Stimulated activated CD4-positive, alpha-beta T cell treated with anti-CD3 and anti-CD28 coated beads, Interleukin-1b, Interleukin-23, amount 100 ng/mL, for 1 hour (primary cell): ENCODE measurements around the gene NAV1.
"Not testable (repeated sequence)": the region's sequence is repeated elsewhere in the genome, so short reads cannot be mapped to it uniquely, and the experiment has no call there.

Experiments
- DNase-seq, 2 donors: peaks; one replicate each; pipeline ENCODE4 v3.0.0-alpha.2; 2020; ENCODE audit warnings: low read depth in 2 of 2

The NAV1 gene

DNA sequence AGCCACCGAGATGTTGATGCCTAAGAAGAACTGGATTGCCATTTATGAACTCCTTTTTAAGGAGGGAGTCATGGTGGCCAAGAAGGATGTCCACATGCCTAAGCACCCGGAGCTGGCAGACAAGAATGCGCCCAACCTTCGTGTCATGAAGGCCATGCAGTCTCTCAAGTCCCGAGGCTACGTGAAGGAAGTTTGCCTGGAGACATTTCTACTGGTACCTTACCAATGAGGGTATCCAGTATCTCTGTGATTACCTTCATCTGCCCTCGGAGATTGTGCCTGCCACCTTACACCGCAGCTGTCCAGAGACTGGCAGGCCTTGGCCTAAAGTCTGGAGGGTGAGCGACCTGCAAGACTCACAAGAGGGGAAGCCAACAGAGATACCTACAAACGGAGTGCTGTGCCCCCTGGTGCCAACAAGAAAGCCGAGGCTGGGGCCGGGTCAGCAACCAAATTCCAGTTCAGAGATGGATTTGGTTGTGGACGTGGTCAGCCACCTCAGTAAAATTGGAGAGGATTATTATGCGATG is 18.8 kb upstream of the NAV1 start:
- DNase-seq, result not testable (repeated sequence)

DNA sequence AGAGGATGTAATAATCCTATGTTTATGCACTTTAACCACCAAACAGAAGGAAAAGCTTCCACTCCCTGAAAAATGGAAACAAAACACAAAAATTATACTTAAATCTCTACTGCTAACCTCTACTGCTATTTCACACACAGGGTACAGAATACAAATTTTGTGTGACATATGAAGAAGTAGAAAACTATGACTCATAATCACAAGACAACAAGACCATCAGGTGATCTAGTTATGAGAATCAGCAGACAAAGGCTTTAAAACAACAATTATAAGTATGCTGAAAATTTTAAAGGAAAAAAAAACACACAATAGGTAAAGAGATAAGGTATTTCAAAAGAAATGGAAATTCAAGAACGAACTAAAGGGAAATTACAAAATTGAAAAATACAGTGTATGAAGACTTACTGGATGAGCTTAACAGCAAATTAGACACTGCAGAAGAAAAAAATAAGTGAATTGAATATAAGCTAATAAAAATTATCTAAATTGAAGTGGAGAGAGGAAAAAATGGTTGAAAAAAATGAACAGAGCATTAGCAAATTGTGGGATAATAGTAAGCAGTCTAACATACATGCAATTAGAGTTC is 13.6 kb upstream of the NAV1 start:
- no peak for DNase-seq

DNA sequence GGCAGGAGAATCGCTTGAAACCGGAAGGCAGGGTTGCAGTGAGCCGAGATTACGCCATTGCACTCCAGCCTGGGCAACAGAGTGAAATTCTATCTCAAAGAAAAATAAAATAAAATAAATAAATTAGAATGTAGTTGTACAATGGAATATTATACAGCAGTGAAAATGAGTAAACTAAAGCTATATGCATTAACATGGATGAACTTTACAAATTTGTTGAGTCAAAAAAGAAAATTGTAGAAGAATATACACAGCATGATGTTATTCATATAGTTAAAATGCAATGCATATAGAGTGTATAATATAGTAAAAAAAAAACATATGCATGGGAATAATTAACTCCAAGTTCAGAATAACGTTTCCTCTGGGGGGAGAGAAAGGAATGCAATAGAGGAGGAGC is 11.0 kb upstream of the NAV1 start:
- DNase-seq, result no peak

DNA sequence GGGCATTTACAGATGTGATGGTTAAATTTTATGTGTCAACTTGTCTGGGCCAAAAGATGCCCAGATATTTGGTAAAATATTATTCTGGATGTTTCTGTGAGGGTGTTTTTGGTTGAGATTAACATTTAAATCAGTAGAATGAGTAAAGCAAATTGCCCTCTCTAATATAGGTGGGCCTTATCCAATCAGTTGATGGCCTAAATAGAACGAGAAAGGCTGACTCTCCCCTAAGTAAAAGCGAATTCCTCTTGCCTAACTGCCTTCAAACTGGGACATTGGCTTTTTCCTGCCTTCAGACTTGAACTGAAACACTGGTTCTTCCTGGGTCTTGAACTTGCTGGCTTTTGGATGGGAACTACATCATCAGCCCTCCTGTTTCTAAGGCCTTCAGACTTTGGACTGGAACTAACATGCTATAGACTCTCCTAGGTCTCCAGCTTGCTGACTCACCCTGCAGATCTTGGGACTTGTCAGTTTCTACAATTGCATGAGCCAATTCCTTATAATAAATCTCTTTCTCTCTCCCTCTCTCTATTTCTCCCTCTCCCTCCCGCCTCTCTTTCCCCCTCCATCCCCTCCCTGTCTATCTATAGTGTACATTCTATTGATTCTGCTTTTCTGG is 10.2 kb upstream of the NAV1 start:
- DNase-seq, result no peak

DNA sequence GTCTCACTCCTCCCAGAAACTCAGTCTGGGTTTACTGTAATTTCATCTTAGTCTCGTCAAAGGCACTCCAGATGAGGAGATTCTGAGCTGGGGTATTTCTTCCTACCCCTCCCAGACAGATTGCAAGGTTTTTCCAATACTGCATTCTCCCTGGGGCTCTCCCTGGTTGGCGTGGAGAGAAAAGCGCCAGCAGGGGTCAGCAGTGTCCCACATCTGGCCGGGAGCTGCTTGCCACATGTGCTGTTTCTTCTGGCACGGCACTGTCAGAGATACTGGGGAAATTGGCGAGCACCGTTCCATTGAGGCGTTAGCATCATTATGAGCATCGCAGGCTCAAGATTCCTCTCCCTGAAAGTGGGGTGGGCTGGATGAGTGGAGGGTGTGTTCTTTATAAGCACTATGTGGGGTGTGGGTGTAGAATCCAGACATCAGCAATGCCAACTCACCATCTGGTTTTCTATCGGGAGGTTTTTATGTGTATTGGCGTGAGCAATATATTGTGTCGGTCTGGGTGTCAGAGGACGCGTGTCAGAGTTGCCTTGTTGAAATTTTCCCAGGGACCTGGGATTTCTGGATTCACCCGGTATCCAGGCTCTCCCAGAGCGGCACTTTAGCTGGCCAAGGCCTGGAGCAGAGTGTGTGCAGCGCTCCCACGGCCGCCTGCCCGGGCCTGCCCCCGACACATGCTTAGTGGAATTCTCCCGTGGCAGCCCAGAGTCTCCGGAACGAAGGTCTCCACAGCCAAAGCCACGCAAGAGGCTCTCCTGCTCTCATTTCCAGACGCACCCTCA is 8.0 kb upstream of the NAV1 start:
- no peak for DNase-seq

DNA sequence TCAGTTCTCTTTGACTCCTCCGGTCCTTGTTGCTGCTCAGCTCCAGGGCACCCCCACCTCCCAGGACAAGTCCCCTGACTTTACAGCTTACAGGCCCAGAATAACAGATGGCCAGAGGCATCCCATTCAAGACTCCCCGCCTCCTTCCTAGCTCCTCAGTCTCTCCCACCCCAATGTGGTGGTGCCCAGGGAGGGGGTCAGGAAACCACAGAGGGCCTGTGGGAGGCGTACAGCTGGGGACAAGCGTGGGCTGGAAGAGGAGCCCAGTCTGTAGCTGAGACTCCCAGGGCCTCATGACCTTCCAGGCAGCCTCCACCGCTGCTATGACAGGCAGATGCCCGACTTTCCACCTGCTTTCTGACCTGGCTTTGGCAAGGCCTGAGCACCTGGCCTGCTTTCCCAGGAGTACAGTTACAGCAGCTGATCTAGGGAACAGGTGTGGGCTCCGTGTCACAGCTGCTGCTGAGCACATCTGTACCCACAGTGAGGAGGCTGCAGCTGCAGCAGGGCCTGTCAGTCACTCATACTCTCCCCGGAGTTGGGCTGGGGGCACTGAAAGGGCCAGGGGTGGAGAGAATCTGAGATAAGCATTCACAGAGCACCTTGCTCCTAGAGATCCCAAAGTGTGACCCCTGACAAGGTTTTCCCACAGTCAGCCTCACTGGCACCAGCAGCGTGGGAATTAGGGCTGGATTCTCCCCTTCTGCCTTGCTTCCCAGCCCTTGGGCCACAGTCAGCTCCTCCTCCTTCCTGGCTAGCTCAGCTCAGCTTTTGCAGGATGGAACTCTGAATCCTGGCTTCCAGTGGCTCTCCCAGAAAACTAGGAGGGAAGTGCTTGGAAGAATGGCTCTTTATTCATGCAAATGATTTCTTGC is 7.1 kb upstream of the NAV1 start:
- DNase-seq, result no peak

DNA sequence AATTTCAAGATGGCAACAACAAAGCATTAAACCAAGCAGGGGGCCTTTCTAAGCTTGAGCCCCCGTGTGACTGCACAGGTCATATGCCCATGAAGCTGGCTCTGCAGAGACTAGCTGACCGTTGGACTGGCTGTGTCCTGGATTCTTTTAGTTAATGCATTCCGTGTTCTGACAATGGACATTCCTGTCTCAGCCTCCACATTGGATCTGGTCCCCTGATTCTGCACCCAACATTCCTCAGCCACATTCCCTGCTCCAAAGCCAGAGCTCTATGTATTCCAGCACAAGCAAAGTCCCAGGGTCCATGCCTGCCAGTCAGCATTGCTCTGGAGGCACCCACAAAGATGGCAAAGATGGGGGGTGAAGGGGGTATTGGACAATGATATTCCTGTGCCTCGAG is 5.1 kb upstream of the NAV1 start:
- DNase-seq, result no peak

DNA sequence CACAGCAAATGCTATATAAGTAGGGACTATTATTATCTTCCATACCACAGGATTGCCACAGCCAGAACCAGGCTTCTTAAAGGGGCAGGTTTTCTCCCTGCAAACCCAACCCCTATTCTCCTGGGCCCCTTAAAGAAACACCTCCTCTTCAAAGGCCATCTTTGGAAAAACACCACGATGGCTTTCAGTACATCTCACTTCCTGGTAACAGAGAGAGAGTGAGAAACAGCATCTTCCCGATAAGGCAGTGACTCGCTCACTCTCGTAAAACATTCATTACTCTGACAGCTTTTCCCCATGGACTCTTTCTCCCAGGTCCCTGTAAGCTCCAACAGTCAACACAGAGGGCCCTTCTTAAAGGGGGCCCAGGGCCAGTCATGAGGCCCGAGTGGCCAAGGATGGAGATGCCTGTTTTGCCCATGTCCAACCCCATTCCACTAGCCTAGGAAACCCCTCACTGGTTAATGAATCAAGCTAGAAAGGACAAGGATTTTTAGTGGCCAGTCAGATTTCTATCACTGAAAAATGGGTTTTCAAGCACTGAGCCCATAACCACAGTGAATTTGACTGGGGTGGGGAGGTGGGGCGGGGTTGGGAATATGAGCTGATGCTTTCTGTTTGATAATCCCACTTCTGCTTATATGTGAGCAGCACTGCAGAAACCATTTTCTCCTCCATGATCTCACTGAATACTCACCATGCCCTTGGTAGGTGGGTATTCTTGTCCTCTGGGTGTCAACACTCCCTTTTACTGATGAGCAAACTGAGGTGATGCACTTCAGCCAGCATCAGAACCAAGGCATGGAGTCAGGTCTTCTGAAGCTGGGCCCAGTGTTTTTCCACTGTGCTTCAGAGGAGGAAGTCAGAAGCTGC is 3.6 kb upstream of the NAV1 start:
- no peak for DNase-seq

DNA sequence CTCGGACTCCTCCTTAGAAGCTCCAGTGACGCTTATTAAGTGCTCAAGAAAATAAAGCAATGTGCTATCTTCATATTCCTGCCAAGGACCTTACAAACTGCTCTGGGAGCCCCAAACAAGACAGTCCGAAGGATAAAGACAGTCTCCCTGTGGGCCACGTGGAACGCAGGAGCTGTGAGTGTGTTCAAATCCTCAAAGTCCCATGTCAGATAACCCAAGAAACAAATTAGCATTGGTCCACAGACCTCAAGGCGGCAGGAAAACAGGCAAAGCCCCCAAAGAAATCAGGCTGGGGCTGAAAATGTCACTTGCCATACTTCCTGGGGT is 3.0 kb upstream of the NAV1 start:
- DNase-seq, result no peak

DNA sequence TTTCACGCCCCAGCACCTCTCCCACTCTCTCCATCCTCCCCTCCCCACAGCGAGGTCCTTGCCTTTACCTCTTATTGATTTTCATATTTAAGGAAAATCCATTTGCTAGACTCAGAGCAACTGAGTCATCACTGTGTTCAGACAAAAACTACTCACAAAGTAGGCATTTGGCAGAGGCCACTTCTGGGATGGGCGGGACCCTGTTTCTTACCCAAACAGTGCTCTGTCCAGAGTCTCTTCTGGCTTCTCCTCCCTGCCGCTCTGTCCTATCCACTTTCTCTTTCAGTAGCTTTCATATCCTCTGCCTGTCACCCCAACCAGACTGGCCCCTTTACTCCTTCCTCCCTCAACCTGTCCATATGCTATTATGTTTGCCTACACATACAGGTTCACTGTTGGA is 2.4 kb upstream of the NAV1 start:
- no peak for DNase-seq

DNA sequence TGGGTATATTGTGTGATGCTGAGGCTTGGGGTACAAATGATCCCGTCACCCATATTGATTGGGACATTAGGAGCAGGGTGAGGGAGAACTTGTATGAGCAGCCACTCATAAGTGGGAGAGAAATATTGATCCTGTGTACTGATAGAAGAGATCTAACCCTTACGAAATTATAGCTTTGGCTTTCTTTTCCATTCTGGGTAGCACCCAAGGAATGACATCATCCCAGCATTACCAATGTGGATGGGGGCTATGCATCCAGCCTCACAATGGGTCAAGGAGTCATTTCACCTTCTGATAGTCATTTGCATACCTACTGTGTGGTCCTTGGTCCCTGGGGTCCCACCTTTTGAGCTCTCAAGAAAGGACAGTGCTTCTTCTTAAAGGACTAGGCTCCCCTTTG is 1.9 kb upstream of the NAV1 start:
- DNase-seq, result no peak

DNA sequence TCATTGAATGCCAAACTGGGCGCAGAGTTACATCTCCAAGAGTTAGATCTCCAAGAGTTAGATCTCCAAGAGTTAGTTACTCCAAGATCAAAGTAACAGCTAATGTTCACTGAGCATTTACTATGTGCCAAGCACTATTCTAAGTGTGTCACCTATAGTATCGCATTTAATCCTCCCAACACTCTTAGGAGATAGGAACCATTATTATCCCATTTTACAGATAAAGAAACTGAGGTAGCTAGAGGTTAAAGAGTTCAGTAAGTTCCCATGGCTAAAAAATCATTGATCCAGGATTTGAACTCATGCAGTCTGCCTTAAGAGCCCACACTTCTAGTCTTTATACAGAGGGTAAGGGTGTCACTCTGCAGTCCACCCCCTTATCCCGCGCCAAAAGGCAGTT is 1.5 kb upstream of the NAV1 start:
- DNase-seq, result no peak

DNA sequence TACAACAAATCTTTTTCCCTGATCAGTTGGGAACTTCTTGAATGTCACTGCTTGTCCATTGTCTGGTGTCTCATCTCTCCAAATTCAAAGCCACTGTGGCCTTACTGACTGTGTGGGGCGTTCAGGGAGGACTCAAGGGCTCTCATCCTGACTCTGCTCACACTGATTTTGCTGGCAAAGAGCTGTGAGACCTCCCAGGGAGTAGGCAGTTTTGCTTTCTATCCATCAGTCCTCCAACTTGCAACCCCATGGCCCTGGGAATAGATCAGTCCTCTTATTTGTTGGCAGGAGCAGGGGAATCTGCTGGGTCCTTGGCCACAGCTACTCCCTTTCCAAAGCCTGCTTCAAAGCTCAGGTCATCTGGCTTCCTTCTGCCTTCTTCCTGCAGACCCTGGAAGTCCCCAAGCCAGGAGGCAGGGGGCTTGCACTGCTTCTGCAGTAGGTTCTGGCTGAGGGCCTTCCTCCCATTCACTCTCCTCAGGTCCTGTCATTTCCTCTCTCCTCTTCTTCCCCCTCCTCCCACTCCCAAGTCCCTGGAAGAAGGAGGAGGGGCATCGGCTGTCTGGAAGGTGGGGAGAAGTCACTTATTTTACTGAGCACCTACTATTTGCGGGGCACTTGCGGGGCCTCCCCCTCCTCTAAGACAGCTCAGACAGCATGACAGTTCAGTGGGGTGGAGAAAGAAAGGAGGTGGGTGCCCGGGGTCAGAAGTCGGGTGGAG is 876 bp upstream of the NAV1 start:
- DNase-seq, result no peak

DNA sequence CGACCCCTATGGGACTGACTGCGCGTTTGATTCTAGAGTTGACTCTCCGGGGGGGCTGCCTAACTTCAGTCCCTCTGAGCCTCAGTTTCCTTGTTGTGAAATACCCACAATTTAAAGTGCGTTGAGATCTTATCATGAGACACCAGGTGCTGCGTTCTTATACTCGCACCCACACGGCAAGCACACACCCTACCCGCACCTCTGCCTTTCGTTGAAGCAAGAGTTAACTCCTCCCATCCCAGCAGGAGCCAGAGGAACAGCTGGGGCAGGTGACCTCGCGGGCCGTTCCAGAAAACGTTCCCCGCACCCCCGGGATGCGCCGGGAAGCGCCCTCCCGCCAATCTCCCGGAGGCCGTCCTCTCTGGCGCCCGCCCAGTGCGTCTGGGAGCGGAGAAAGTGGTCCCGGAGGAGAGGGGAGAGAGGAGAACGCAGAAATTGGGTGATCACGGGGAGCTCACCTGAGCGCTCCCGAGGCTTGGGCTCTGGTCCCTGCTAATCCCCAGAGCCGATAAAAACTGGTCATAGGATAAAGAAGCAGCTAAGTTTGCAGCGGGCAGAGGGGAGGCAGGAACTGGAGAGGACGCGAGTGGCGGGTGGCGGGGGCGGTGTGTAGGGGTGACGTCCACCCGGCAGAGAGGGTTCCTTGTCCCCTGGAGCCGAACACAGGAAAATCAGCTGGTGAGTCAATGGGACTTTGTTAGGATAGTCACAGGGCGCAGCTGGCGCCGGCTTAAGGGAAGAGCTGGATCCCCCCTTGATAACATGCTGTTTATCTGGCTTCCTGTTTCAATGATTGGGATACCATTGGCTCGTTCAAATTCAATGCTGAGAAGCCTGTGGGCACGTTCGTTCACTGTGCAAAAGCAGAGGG is 869 bp downstream of the NAV1 start:
- DNase-seq, result no peak

DNA sequence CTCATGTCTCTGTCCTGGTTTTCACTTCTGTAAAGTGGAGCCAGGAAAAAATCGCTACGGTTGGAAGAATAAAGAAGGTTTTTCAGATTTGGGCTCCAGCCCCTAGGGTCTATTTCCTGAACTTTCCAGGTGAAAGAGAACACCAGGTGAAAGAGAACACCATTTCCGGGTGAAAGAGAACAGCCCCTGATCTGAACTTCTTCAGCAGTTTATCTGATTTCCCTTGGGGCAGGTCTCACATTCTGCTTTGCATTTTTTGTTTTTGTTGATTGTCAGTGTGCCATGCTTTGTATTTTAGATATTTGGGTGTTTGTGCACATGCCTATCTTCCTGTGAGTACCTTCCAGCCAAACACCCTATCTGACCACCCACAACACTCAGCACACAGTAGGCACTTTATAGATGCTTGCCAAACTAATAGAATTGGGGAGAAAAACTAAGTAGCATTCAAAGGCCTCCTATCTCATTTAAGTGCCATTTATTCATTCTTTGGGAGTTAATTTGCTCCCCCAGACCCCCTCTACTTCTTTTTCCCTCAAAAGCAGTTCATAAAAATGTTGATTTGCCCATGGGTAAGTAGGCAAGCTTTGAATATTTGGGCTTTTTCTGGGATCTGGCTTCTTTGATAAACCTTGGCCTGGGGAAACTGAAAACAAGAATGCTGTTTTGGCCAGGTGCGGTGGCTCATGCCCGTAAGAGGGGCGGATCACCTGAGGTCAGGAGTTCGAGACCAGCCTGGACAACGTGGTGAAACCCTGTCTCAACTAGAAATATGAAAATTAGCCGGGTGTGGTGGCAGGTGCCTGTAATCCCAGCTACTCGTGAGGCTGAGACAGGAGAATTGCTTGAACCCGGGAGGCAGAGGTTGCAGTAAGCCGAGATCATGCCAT is 2.2 kb downstream of the NAV1 start:
- no peak for DNase-seq

DNA sequence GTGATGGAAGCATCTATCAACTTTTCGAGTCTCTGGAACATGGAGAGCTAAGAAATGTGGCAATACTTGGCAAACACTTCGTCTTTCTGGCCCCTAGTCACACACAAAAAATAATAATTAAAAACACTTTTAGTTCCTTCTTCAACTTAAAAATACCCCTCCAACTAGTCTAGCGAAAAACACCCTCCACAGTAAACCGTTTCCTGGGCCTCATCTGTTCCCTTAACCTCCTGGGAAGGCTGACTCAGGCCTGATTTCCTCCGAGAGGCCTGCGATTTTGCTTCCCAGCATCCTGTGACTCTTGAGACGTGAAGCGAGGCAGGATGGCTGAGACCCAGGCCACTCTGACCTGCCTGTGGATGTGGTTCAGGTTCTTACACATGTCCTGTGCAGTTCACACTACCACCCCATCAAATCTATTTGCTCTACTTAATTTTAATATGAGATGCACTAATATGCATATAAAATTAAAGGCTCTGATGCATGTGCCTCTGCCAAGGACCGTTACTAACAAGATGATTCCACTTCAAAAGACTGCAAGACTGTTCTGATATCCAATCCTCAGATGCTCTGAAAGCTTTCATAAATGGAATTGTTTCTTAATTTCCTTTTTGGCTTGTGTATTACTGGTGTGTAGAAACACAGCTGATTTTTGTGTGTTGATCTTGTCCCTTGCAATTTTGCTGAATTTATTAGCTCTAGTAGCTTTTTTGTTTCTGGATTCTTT is 3.5 kb downstream of the NAV1 start:
- no peak for DNase-seq

DNA sequence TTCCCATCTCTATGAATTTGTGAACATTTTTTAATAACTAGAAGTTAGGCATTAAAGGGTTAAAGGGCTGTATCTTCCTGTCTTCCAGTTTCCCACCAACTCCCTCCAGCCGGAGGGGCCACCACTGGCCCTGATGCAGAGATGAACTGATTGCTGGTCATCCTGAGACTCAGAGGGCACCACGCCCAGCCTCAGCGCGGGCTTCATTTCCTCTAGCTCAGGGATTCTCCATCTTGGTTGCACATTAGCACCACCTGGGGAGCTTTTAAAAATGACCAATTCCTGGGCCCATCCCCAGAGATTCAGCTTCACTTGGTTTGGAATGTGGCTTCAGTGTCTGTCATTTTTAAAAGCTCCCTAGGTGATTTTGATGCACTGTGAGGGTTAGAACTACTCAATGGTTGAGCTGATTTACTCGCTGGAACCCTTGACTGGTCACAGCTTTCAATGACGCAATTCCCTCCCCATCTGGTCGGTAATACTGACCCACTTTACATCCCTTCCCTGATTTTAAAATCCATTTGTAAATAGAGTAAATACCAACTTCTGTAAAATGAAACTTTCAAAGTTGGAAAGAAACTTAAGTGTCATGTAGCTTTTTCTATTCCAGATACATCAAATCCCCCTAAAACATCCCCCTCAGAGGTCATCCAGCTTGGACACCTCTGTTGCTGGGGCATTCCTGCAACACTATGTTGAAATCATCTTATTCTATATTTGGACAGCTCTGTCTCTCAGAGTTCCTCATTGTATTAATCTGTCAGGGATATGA is 5.1 kb downstream of the NAV1 start:
- DNase-seq, result no peak
